ENCODE results near the gene CES2.

The CES2 gene

DNA sequence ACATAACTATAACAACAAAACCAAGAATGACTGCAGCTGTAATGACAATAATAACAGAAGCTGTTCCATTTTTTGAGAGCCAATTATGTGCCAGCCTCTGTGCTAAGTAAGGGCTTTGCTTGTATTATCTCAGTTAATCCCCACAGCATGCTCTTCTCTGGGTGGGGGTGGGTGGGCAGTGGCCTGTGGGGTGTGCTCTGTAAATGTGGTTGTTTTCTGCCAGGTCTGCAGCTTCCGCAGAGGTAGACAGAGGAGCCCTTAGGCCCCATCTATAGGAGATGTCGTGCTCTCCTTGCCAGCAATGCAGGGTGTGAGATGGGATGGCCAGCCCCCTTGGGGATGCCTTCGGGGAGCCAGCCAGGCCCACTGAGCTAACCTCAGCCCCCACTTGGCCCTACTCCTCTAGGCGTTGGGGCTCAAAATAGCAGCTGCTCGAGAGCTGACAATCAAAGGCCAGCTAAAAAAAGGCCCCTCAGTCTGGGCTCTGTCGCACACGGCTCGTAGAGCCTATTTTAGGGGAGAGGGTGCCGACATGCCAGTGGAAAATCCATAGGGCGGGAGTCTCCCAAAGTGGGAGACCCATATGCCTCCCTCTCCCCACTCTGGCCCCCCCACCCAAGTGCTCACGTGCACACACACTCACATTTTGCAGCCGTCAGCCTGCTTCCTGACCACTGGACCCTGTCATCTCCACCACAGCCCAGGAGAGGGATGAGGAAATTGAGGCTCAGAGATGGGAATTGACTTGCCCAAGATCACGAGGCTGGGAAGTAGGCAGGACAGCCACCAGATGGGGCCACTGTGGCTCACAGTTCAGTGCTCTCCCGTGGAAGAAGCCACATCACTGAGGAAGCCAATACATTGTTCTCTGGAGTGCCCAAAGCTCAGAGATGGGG, 32.4 kb upstream of the CES2 start:
- H3K27ac ChIP-seq (ENCODE audit: extremely low read depth, low read depth, low read length) = no peak overlapping the region
- H3K4me1 ChIP-seq (ENCODE audit: control insufficient read depth, insufficient read depth, low read length) = peaks cover 17% of the 10 kb centered on the region
- ChIA-PET POLR2A (no interaction called here), CTCF (interaction anchor here (0.9 to 17.9 kb wide), 2 partner anchors 19 to 51 kb away, joined by 3 to 268 read pairs; partner anchors contain the start of genes CDH16 and RRAD)
- TF ChIP-seq ZSCAN30 (tag by site-specific recombination; IDR thresholded peaks at IDR 0.05) = no peak
- TF ChIP-seq ZNF560 (tag by site-specific recombination; IDR thresholded peaks at IDR 0.05; ENCODE audit: borderline replicate concordance) = no peak
- no peak for TF ChIP-seq GLIS1 (tag by site-specific recombination; IDR thresholded peaks at IDR 0.05)
- H3K4me3 ChIP-seq (ENCODE audit: low read depth, low read length) = no peak overlapping the region
- H3K9me3 ChIP-seq (ENCODE audit: control insufficient read depth, insufficient read depth, low read depth, low read length) = no peaks in the 10 kb centered on the region
- no peaks in the 10 kb centered on the region for H3K36me3 ChIP-seq (ENCODE audit: control insufficient read depth in 2 of 2, insufficient read depth in 1 of 2, low read length in 2 of 2)

DNA sequence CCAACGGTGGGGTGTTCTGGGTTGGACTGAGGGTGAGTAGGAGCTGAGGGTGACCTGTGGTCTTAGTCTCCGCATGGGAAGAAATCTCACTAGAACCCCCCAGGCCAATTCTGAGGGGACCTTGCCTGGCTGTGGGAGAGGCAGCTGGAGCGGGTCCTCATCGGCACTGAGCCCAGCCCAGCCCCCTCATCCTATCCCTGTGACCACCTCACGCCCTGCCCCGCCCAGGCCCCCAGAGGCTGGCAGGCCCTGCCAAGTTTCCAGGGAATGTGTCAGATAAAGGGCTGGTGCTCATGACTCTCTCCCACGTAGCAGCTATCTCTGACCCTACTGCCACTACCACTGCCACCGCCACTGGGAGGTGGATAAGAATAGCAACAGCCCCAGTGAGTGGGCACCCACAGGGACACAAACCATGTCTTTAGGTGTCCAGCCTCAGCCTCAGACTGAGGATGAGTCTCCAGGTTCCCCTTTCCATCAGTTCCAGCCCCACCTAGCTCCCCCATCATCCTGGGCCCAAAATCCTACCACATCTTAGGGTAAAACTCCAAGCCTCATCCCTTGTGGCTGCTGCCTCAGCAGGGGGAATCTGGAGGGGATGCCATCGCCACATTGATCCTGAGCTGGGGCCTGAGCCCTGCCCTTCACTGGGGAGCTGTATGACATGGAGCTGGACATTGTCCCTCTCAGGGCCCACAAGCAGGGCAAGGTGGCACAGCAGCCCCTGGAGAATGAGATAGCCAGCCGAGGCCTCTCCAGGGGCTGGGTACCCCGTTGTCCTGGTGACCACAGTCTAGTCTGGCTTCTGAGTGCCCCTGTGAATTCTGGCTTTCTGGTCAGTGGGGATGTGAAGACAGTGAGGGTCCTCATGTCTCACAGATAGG, 31.5 kb upstream of the CES2 start:
- H3K4me3 ChIP-seq (ENCODE audit: low read depth, low read length) = no peak overlapping the region
- H3K27ac ChIP-seq (ENCODE audit: extremely low read depth, low read depth, low read length) = no peak overlapping the region
- peak; percentile 44; the same call in 1 of the 2 replicates for TF ChIP-seq GLIS1 (tag by site-specific recombination; IDR thresholded peaks at IDR 0.05)
- TF ChIP-seq, protein P1, sequence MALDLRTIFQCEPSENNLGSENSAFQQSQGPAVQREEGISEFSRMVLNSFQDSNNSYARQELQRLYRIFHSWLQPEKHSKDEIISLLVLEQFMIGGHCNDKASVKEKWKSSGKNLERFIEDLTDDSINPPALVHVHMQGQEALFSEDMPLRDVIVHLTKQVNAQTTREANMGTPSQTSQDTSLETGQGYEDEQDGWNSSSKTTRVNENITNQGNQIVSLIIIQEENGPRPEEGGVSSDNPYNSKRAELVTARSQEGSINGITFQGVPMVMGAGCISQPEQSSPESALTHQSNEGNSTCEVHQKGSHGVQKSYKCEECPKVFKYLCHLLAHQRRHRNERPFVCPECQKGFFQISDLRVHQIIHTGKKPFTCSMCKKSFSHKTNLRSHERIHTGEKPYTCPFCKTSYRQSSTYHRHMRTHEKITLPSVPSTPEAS (tag by site-specific recombination; IDR thresholded peaks at IDR 0.05) = no peak
- TF ChIP-seq ZSCAN30 (tag by site-specific recombination; IDR thresholded peaks at IDR 0.05) = no peak
- no peak for TF ChIP-seq ZNF623 (tag by site-specific recombination; IDR thresholded peaks at IDR 0.05)
- peak; percentile 77 for TF ChIP-seq KLF1 (tag by site-specific recombination; IDR thresholded peaks at IDR 0.05)
- peak; percentile 49 for TF ChIP-seq EGR2 (tag by site-specific recombination; IDR thresholded peaks at IDR 0.05; ENCODE audit: low read depth)
- 0 out of 2 replicates have a peak, but pooled peaks have one; percentile 33 for TF ChIP-seq ZFHX2 (tag by site-specific recombination; conservative IDR thresholded peaks at IDR 0.05)
- H3K4me1 ChIP-seq (ENCODE audit: control insufficient read depth, insufficient read depth, low read length) = peaks cover 17% of the 10 kb centered on the region
- H3K9me3 ChIP-seq (ENCODE audit: control insufficient read depth, insufficient read depth, low read depth, low read length) = no peaks in the 10 kb centered on the region
- CTCF ChIA-PET = interaction anchor here (0.9 to 17.9 kb wide), 5 partner anchors 9 to 198 kb away, joined by 3 to 268 read pairs (median 4); partner anchors contain the start of genes CDH16 and RRAD
- POLR2A ChIA-PET = interaction anchor here (0.7 kb wide), 1 partner anchor 8 kb away, joined by 3 read pairs; no protein-coding TSS in a partner anchor
- no peaks in the 10 kb centered on the region for H3K36me3 ChIP-seq (ENCODE audit: control insufficient read depth in 2 of 2, insufficient read depth in 1 of 2, low read length in 2 of 2)

DNA sequence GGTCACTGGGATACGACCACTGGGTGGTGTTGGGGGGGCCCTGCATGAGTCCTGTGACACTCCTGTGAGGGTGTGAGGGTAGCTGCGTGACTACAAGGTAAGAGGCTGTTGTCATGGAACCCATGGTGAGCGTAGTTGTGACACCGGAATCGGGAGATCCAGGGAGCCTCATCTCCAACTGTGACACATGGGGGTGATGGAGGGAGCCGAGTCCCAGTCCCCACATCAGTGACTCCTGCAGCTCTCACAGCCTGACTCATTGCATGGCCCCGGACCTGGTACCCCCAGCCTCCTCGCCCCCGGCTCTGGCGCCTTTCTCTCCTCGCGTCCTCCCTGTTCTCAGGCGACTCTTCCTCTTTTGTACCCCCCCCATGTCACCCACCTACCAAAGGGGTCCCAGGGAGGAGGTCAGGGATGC, 30.9 kb upstream of the CES2 start:
- Histone ChIP-seq H3K36me3 (ENCODE audit: control insufficient read depth in 2 of 2, insufficient read depth in 1 of 2, low read length in 2 of 2) (no peaks in the 10 kb centered on the region), H3K9me3 (ENCODE audit: control insufficient read depth, insufficient read depth, low read depth, low read length) (no peaks in the 10 kb centered on the region), H3K27ac (ENCODE audit: extremely low read depth, low read depth, low read length) (no peak overlapping the region; the same call in 1 of the 2 replicates), H3K4me1 (ENCODE audit: control insufficient read depth, insufficient read depth, low read length) (peaks cover 17% of the 10 kb centered on the region), H3K4me3 (ENCODE audit: low read depth, low read length) (no peak overlapping the region)
- ChIA-PET POLR2A (interaction anchor here (0.7 kb wide), 1 partner anchor 8 kb away, joined by 3 read pairs; no protein-coding TSS in a partner anchor), CTCF (interaction anchor here (1.2 to 17.9 kb wide), 5 partner anchors 9 to 197 kb away, joined by 4 to 268 read pairs (median 10); partner anchors contain the start of genes CDH16, CES3 and RRAD)
- TF ChIP-seq ZNF37A (tag by site-specific recombination; IDR thresholded peaks at IDR 0.05) (no peak), ZIC2 (tag by site-specific recombination; IDR thresholded peaks at IDR 0.05) (peak; percentile 42)

DNA sequence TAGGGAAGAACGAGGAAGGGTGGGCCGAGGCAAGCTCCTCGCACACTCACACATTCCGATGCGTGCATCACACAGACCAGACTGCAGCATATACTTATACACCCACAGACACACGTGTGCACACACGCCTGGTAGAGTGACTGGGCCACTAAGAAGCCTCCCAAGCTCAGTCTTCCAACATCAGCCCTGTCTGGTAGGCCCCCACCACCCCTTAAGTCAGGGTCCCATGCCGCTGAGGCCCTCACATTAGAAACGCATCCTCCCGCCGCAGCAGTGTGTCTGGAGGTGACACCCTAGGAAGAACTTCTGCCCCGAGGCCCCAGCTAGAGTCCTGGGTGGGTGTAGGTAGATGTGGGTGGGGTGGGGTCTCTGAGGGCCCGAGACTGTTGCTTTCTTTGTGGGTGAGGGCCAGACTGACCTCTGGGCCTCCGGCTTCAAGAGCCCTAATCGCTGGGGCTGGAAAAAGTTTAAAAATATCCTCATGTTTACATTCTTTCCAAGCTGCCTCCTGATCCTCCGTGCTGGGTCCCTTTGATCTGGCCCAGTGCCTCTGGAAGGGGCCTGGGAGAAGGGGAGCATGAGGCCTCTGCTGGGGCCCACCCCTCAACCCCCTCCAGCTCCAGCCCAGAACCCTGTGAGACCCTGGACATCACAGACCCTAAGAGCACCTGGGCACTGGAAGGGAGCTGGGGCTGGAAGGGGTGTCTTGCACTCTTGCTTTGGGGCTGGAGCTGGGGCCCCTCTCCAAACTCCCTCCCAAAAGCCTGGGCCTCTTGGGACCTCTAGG, 30.3 kb upstream of the CES2 start:
- H3K9me3 ChIP-seq (ENCODE audit: control insufficient read depth, insufficient read depth, low read depth, low read length) = no peaks in the 10 kb centered on the region
- ChIA-PET CTCF (interaction anchor here (0.5 to 17.9 kb wide), 8 partner anchors 10 to 255 kb away, joined by 3 to 268 read pairs (median 4); partner anchors contain the start of genes CDH16, CES3, FBXL8 and RRAD), POLR2A (interaction anchor here (0.7 to 1.9 kb wide), 5 partner anchors 9 to 24 kb away, joined by 3 to 6 read pairs (median 5); partner anchors contain the start of gene CDH16)
- H3K4me3 ChIP-seq (ENCODE audit: low read depth, low read length) = no peak overlapping the region
- peak overlapping the region; percentile 69 for H3K27ac ChIP-seq (ENCODE audit: extremely low read depth, low read depth, low read length)
- no peaks in the 10 kb centered on the region for H3K36me3 ChIP-seq (ENCODE audit: control insufficient read depth in 2 of 2, insufficient read depth in 1 of 2, low read length in 2 of 2)
- peaks cover 13% of the 10 kb centered on the region for H3K4me1 ChIP-seq (ENCODE audit: control insufficient read depth, insufficient read depth, low read length)
- TF ChIP-seq, protein P2, sequence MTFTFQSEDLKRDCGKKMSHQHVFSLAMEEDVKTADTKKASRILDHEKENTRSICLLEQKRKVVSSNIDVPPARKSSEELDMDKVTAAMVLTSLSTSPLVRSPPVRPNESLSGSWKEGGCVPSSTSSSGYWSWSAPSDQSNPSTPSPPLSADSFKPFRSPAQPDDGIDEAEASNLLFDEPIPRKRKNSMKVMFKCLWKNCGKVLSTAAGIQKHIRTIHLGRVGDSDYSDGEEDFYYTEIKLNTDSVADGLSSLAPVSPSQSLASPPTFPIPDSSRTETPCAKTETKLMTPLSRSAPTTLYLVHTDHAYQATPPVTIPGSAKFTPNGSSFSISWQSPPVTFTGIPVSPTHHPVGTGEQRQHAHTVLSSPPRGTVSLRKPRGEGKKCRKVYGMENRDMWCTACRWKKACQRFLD (tag by site-specific recombination; IDR thresholded peaks at IDR 0.05) = no peak
- no peak for TF ChIP-seq SCRT2 (tag by site-specific recombination; IDR thresholded peaks at IDR 0.05)
- TF ChIP-seq ZNF2 (tag by site-specific recombination; IDR thresholded peaks at IDR 0.05) = no peak
- TF ChIP-seq, protein P3, sequence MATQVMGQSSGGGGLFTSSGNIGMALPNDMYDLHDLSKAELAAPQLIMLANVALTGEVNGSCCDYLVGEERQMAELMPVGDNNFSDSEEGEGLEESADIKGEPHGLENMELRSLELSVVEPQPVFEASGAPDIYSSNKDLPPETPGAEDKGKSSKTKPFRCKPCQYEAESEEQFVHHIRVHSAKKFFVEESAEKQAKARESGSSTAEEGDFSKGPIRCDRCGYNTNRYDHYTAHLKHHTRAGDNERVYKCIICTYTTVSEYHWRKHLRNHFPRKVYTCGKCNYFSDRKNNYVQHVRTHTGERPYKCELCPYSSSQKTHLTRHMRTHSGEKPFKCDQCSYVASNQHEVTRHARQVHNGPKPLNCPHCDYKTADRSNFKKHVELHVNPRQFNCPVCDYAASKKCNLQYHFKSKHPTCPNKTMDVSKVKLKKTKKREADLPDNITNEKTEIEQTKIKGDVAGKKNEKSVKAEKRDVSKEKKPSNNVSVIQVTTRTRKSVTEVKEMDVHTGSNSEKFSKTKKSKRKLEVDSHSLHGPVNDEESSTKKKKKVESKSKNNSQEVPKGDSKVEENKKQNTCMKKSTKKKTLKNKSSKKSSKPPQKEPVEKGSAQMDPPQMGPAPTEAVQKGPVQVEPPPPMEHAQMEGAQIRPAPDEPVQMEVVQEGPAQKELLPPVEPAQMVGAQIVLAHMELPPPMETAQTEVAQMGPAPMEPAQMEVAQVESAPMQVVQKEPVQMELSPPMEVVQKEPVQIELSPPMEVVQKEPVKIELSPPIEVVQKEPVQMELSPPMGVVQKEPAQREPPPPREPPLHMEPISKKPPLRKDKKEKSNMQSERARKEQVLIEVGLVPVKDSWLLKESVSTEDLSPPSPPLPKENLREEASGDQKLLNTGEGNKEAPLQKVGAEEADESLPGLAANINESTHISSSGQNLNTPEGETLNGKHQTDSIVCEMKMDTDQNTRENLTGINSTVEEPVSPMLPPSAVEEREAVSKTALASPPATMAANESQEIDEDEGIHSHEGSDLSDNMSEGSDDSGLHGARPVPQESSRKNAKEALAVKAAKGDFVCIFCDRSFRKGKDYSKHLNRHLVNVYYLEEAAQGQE (tag by site-specific recombination; IDR thresholded peaks at IDR 0.05) = no peak
- no peak for TF ChIP-seq KLF16 (tag by site-specific recombination; IDR thresholded peaks at IDR 0.05)
- no peak for TF ChIP-seq ZNF366 (tag by site-specific recombination; conservative IDR thresholded peaks at IDR 0.05)
- no peak for TF ChIP-seq ZNF514 (tag by site-specific recombination; IDR thresholded peaks at IDR 0.05)

All from HEK293 (cell line).